DMS53 treated with DMSO at 0.1 percent for 48 hours (cell line): ENCODE results near the gene TECPR2.

Source experiments
- DNase-seq: peaks from one replicate; lab custom pipeline; 2025; ENCODE audit not compliant: unreplicated experiment; lab: John Stamatoyannopoulos, UW

The TECPR2 gene

DNA sequence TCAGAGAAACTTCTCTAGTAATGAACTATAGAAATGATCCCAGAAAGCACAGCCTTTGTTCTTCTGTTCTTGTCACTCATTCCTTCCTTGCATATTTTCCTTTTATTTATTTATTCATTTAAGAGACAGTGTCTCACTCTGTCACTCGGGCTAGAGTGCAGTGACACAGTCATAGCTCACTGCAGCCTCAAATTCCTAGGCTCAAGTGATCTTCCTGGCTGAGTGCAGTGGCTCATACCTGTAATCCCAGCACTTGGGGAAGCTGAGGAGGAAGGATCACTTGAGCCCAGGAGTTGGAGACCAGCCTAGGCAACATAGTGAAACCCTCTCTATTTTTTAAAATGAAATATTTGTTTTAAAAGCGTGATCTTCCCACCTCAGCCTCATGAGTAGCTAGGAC is 11.5 kb downstream of the TECPR2 start:
- no peak for DNase-seq

DNA sequence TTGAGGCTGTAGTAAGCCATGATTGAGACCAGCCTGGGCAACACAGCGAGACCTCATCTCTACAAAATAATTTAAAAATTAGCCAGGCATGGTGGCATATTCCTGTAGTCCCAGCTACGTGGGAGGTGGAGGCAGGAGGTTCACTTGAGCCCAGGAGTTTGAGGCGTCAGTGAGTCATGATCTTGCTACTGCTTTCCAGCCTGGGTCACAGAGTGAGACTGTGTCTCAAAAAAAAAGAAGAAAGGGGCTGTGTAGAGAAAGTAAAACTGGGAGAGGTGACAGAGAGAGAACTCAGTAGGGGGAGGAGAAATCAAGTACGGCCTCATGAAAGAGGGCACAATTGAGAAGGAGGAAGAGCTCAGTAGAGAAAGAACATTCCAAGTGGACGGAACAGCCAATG is 12.4 kb downstream of the TECPR2 start:
- DNase-seq: no peak

DNA sequence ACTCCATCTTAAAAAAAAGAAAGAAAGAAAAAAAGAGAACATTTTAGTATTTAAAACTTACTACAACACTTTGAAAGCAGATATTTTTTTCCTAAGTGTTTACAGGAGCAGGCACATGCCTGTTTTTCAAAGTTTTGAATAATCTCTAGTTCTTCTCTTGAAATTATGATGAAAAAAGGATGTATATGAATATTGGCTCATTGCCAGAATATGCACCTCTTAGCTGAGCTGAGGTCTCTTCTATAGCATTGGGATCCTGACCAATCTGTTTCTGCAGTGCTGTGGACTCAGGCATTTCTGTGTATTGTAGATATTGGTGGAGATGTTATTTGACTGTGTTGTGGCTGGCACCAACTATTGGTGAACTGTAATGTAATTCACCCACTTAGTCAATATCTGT is 15.0 kb downstream of the TECPR2 start:
- DNase-seq: no peak

- no peak for DNase-seq
Measured at GRCh38 chr14:102378830-102379229, 16.1 kb downstream of the TECPR2 start.

DNA sequence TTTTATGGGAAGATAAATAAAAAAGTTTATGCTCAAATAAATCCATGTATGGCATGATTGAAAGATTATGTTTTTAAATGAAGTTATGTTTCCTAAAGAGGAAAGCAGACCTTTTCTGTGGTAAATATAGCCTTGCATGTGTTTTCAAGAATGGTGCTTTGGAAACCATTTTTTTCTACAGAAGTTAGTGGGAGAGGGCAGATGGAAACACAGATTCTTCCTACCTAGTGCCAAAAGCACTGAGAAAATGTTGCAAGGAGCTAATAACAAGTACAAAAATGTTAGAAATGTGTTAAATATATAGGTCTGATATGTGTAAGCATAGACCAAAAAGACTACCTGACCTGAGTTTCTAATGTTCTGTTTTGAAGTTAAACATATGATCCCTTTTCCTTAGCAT is 24.3 kb downstream of the TECPR2 start:
- no peak for DNase-seq

- DNase-seq: no peak
Measured at GRCh38 chr14:102389246-102389645, 26.5 kb downstream of the TECPR2 start.

DNA sequence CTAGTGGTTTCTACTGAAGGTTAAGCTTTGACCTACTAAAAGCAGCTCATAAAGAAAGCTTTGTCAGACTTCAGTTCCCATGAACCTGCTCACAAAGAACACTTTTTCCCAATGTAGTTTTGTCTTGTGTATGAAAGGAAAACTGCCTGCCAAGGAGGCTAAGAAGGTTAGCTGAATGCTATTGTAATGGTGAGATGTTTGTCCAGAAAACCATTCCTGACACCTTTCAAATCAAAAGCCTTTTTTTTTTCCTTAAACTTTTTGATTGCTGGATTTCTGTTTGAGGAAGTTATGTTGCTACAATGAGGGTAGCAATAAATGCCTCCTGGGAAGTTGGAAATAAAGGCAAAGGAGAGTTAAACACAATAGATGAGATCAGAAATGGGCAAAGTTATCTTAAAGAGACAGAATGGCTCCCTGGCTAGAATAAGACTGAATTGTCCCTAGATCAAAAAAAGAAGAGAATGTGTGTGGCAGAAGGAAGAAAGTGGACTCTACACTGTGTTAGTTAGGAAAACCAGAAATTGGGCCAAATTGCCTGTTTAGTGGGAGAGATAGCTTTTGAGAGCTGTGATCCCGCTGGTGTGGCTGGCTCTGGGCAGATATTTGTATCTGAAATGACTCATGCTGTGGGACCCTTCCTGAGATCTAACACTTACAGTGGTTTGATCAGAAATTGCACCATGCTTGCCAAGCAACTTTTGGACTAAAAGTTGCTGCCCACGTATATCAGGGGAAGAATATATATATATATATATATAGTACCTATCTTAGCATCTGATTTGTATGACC is 27.5 kb downstream of the TECPR2 start:
- DNase-seq: no peak

DNA sequence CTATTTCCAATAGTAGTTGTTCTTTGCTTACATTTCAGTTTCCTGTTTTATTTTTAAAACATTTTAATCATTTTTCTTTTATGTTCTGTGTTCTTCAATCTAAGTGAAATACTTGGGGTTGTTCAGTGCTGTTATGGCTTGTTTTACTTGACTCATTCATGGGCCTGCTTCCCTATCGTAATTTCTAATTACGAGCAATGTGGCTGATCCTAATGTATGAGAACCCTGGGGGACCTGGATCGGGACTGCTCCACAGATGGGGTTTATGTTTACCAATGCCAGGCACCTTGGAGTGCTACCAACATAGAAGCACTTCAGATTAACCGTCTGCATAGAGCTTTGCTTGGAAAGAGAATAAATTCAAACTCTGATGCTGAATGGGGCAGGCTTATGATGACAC is 29.8 kb downstream of the TECPR2 start:
- no peak for DNase-seq

GRCh38 chr14:102394717-102395375 is 32.1 kb downstream of the TECPR2 start:
- no peak for DNase-seq

DNA sequence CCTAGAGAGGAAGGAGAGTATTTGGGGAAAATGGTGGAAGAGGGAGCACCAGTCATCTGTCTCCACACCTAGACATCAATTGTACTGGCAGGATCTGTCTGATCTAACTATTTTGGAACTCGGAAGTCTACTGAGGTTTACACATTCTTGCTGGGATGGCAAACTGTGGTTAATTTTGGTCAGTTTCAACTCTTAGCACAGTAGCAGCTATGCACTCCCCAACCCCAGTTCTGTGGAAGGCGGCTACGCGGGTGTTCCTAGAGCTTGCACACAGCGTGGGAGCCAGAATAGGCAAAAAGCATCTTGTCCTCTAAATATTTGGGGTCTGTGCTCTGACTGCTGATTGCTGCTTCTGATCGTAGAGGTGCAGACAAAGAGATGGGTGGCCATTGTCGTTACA is 33.8 kb downstream of the TECPR2 start:
- no peak for DNase-seq

DNA sequence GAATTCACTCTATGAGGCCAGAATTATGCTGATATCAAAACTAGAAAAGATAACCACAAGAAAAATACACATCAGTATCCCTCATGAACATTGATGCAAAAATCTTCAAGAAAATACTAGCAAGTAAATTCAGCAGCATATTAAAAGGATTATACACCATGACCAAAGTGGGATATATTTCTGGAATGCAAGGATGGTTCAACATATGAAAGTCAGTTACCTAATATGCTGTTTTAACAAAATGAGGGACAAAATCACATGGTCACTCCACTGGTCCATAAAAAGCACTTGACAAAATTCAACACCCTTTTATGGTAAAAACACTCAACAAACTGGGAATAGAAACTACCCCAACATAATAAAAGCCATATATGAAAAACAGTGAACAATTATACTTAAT is 40.3 kb downstream of the TECPR2 start:
- DNase-seq: no peak

DNA sequence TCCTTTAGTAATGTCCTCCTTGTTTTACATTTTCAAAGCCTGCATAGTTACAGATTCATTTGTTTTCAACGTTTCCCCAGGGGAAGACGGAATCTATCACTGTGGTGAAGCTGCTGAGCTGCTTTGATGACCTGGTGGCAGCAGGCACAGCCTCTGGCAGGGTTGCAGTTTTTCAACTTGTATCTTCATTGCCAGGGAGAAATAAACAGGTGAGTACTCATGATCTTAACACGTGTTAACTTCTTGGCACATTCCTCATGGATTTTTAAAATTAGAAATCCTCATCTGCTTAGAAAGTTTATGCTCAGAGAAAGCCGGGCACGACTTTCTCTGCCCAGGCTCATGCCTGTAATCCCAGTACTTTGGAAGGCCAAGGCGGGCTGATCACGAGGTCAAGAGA is 44.5 kb downstream of the TECPR2 start:
- no peak for DNase-seq

GRCh38 chr14:102408724-102409123 is 46.0 kb downstream of the TECPR2 start:
- peak; percentile 34 for DNase-seq

DNA sequence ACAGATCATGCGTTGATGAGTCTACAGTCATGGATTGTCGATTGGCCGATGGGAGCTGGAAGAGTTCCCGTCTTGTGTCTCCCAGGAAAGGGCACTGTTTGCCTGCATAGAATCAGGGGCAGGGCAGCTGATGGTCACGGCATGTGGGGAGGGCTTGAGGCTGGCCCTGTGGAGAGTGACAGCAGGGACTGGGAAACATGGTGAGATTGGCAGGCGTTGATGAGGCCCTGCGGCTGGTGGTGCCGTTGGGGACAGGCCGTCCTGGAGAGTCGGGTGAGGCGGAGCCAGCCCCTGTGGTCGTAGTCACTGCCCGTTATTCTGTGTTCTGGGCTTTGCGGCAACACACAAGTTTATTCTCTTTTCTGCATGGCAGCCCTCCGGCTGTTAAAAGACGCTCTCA is 52.9 kb downstream of the TECPR2 start:
- no peak for DNase-seq

DNA sequence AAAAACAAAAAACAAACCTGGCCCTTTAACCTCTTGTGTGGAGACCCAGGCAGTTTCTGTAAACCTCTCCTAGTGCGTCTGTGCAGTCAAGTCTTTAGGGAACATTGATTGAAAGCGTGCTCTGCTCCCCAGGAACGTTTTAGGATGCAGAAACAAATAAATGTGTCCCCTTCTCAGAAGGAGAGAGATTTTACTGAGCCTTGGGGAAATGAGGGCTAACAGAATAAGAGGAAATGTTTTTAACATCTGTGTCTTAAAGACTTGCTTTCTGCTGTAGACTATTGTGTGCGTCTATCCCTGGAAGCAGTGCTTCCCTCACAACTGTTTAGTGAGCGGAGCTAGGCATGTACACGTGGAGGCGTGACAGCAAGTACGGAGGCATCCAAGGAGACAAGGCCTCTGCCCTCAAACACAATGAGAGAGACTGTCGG is 54.3 kb downstream of the TECPR2 start:
- DNase-seq: no peak

- no peak for DNase-seq
Measured at GRCh38 chr14:102417646-102418045, 54.9 kb downstream of the TECPR2 start.

GRCh38 chr14:102418169-102418852 is 55.6 kb downstream of the TECPR2 start:
- DNase-seq: no peak

DNA sequence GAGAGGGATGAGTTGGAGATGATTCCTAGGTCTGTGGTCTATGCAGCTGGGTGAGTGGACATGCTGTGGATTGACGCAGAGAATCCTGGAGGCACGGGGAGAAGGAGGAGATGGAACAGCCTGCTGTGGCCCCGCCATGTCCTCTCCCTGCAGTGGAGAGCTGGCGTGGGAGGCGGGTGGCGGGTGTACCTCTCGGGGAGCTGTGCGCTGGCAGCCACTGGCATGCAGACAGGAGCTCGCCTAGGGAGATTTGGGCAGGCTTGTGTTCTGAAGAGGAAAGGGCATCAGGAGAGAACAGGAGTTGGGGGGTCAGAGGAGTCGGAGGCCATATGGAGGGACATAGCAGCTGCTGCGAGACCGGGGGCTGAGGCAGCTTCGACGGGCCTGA is 56.1 kb downstream of the TECPR2 start:
- no peak for DNase-seq

GRCh38 chr14:102419276-102419675 is 56.5 kb downstream of the TECPR2 start:
- DNase-seq: no peak

DNA sequence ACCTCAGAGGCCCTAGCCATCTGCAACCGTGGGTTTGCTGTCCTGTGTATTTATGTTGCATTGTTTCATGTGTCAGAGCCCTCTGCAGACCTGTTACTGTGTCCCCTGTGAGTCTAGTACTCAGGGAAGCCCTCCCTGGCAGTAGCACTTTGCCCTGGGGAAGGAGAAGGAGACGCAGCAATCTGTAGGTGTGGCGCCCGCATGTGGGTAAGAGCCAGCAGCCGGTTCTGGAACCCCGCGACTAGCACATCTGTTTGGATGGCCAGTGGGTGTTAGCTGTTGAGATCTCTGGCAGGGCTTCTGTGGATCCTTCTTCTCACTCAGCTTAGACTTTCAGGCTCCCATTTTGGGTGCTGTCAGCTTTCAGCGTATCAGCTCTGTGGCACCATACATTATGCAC is 57.0 kb downstream of the TECPR2 start:
- DNase-seq: no peak

DNA sequence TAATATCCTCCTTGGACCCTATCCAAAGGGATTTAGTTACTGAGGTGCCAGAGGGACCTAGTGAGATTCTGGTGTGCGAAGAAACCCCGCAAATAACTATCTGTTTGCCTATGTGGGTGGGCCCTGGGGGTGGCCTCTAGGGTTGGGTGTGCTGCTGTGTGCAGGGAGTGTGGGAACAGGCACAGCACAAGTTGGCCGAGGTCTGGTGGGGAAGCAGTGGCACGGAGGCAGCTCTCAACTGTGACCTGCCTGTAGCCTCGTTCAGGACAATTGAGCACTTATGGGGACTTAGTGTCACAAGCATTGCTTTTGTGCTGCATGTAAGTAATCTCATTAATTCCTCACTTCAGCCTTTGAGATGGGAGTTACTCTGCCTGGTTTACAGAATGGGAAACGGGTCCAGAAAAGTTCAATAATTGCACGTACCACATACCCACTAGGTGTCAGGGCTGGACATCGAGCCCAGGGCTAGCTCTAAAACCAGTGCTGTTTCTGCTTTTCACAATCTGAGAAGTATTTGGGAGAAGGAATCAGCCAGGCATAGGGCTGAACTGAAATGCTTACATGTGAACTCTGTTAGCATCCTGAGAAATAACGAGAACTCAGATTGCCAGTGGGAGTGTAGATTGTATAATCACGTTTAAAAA is 58.8 kb downstream of the TECPR2 start:
- no peak for DNase-seq

DNA sequence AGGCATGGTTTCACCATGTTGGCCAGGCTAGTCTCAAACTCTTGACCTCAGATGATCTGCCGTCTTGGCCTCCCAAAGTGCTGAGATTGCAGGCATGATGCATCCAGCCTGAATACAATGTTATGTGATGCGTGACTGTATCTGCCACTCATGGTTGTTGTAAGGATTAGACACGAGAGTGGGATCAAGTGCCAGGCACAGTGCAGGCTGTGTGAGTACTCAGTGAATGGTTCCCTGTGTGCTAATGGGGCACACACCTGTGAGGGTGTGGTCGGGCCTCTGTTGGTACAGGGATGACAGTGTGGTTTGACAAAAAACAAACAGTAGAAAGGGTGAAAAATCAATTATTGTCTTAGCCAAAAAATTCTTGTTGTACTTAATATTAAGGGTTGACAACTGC is 61.8 kb downstream of the TECPR2 start:
- DNase-seq: no peak
